Liver (tissue), 9 donors: ENCODE results near the gene NCBP2. TPM values are rescaled to one million over a fixed set of nuclear protein-coding genes. Genes with fewer than 3 reads are reported as not detected.

Experiments used
- DNase-seq: peaks from one replicate; pipeline ENCODE4 v3.0.0-alpha.2; 2017; ENCODE audit warnings: low spot score
- H3K27ac ChIP-seq, 2 donors: one replicate each; pipeline ENCODE4 v1.7.0; 2013; ENCODE audit warnings: inconsistent platforms in 2 of 2, low read length in 2 of 2, control low read depth in 1 of 2, low read depth in 1 of 2, mild to moderate bottlenecking in 1 of 2
- H3K27me3 ChIP-seq, 4 donors: one replicate each; pipeline versions ENCODE4 v1.6.1 to v1.7.0; 2013; ENCODE audit warnings: low read length in 3 of 4, inconsistent platforms in 1 of 4, mild to moderate bottlenecking in 1 of 4, moderate library complexity in 1 of 4; ENCODE audit not compliant: control insufficient read depth in 4 of 4, insufficient read depth in 4 of 4
- H3K36me3 ChIP-seq, 4 donors: one replicate each; pipeline versions ENCODE4 v1.6.1 to v1.7.0; 2013; ENCODE audit warnings: low read length in 3 of 4, mild to moderate bottlenecking in 3 of 4, low read depth in 1 of 4, moderate library complexity in 1 of 4; ENCODE audit not compliant: control insufficient read depth in 4 of 4, insufficient read depth in 3 of 4
- H3K4me1 ChIP-seq, 4 donors: one replicate each; pipeline versions ENCODE4 v1.6.1 to v1.7.0; 2013; ENCODE audit warnings: low read length in 3 of 4, mild to moderate bottlenecking in 3 of 4, moderate library complexity in 1 of 4; ENCODE audit not compliant: control insufficient read depth in 4 of 4, insufficient read depth in 4 of 4
- H3K4me3 ChIP-seq, 3 donors: one replicate each; pipeline versions ENCODE4 v1.6.1 to v1.7.0; 2013; ENCODE audit warnings: low read length in 3 of 3, control low read depth in 1 of 3, low read depth in 1 of 3, mild to moderate bottlenecking in 1 of 3
- H3K9ac ChIP-seq, 2 donors: one replicate each; pipeline ENCODE4 v1.7.0; 2013; ENCODE audit warnings: low read length in 2 of 2, mild to moderate bottlenecking in 2 of 2, moderate library complexity in 2 of 2, control low read depth in 1 of 2, low read depth in 1 of 2
- H3K9me3 ChIP-seq, 4 donors: one replicate each; pipeline versions ENCODE4 v1.6.1 to v1.7.0; 2013; ENCODE audit warnings: low read length in 3 of 4; ENCODE audit not compliant: control insufficient read depth in 4 of 4
- EGR1 ChIP-seq, 2 donors: IDR thresholded peaks; 2 replicates each; pipeline ENCODE4 v1.6.1; 2016 to 2018; ENCODE audit warnings: antibody characterized with exemption in 2 of 2, low read depth in 2 of 2
- FOXA1 ChIP-seq: IDR thresholded peaks from 2 replicates; pipeline ENCODE4 v1.6.1; 2016; ENCODE audit warnings: antibody characterized with exemption
- FOXA2 ChIP-seq: IDR thresholded peaks from 2 replicates; pipeline ENCODE4 v1.6.1; 2016; ENCODE audit warnings: antibody characterized with exemption
- GABPA ChIP-seq, 2 donors: IDR thresholded peaks in 1 of 2; conservative IDR thresholded peaks in 1 of 2; 2 replicates each; pipeline ENCODE4 v1.6.1; 2016; ENCODE audit warnings: antibody characterized with exemption in 2 of 2, mild to moderate bottlenecking in 1 of 2, moderate library complexity in 1 of 2
- HNF4A ChIP-seq, 2 donors: conservative IDR thresholded peaks; 2 replicates each; pipeline ENCODE4 v1.6.1; 2016; ENCODE audit warnings: antibody characterized with exemption in 2 of 2, mild to moderate bottlenecking in 2 of 2
- HNF4G ChIP-seq: IDR thresholded peaks from 2 replicates; pipeline ENCODE4 v1.6.1; 2016; ENCODE audit warnings: antibody characterized with exemption
- JUND ChIP-seq, 2 donors: IDR thresholded peaks; 2 replicates each; pipeline ENCODE4 v1.6.1; 2016; ENCODE audit warnings: antibody characterized with exemption in 2 of 2
- NR2F2 ChIP-seq: IDR thresholded peaks from 2 replicates; pipeline ENCODE4 v1.6.1; 2016; ENCODE audit warnings: antibody characterized with exemption
- RAD21 ChIP-seq, 2 donors: IDR thresholded peaks; 2 replicates each; pipeline ENCODE4 v1.6.1; 2016; ENCODE audit warnings: antibody characterized with exemption in 2 of 2, mild to moderate bottlenecking in 2 of 2
- RXRA ChIP-seq, 2 donors: IDR thresholded peaks; 2 replicates each; pipeline ENCODE4 v1.6.1; 2017 to 2018; ENCODE audit warnings: antibody characterized with exemption in 2 of 2, mild to moderate bottlenecking in 1 of 2
- SP1 ChIP-seq: IDR thresholded peaks from 2 replicates; pipeline ENCODE4 v1.6.1; 2018; ENCODE audit warnings: antibody characterized with exemption, mild to moderate bottlenecking
- TAF1 ChIP-seq: conservative IDR thresholded peaks from 2 replicates; pipeline ENCODE4 v1.6.1; 2016; ENCODE audit warnings: antibody characterized with exemption, mild to moderate bottlenecking
- YY1 ChIP-seq: IDR thresholded peaks from 2 replicates; pipeline ENCODE4 v1.6.1; 2016; ENCODE audit warnings: antibody characterized with exemption, mild to moderate bottlenecking
- WGBS: extraction: QIAGEN DNeasy Blood & Tissue Kit; methylation state at CpG from one replicate; pipeline ENCODE4 v1.1.7; 2013; 5-methylcytosine and 5-hydroxymethylcytosine counted together
- polyA plus RNA-seq, 2 donors: library from polyadenylated mRNA; stranded (reverse) in 1 of 2; unstranded in 1 of 2; fragments of 200-250 nt in 1 of 2; fragments of >200 nt in 1 of 2; fragmentation: Nextera tagmentation in 1 of 2; extraction: Ambion mirVana in 1 of 2; gene quantifications; one replicate each; pipeline versions ENCODE4 v1.2.1 to v1.2.3, GENCODE V29; 2013 to 2015
- total RNA-seq, 2 donors: library from RNA; depleted of rRNA; stranded (reverse); fragments of >200 nt; gene quantifications; one replicate each; pipeline ENCODE4 v1.2.3, GENCODE V29; 2014
- TF ChIP-seq, protein P1 (sequence below): IDR thresholded peaks from 2 replicates; pipeline ENCODE4 v1.6.1; 2016; ENCODE audit warnings: antibody characterized with exemption, mild to moderate bottlenecking
- TF ChIP-seq, protein P2 (sequence below): fragments of 150-350 bp; IDR thresholded peaks from 2 replicates; pipeline ENCODE4 v1.5.1; 2017; ENCODE audit warnings: improper control_type of control experiment, low read depth, low read length; ENCODE audit not compliant: missing input control
- TF ChIP-seq, protein P3 (sequence below): IDR thresholded peaks from 2 replicates; pipeline ENCODE4 v1.6.1; 2016; ENCODE audit warnings: antibody characterized with exemption
- TF ChIP-seq, protein P4 (sequence below): IDR thresholded peaks from 2 replicates; pipeline ENCODE4 v1.6.1; 2016; ENCODE audit warnings: antibody characterized with exemption
- TF ChIP-seq, protein P5 (sequence below): IDR thresholded peaks from 2 replicates; pipeline ENCODE4 v1.6.1; 2016; ENCODE audit warnings: antibody characterized with exemption
- donor health status: healthy.
- donor health status: healthy.
- donor health status: healthy.
- donor health status: healthy.
- donor health status: healthy.

The NCBP2 gene
- total RNA-seq (10 to 100 TPM; 18.9 to 19.2 TPM), polyA plus RNA-seq (10 to 100 TPM; 16.2 to 17.3 TPM)

DNA sequence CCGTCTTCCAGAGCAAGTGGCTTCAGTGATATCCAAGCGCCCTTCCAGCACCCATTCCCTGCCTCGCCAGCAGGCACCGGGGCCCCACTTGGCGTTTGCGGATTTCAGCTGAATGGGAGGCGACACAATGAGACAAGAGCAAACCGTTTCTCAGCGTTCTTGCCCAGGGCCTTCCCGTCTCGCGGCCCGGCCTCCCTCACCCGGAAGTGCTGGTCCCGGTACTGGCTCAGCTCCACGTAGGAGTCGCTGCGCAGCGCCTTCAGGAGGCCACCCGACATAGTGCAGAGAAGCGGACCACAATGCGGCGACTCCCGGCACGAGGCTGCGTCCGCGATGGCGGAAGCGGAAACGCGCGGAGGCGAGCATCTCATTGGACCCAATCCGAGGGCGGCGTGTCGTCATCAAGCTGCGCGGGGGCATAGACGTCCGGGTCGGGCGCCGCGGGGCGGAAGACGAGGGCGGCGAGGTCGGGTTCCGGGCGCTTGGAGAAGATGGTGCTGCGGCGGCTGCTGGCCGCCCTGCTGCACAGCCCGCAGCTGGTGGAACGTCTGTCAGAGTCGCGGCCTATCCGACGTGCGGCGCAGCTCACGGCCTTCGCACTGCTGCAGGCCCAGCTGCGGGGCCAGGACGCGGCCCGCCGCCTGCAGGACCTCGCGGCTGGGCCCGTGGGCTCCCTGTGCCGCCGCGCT is at the start of gene NCBP2:
Gene NCBP2 (minus strand): TSS at position 303 of the 689 bp plus-strand sequence. CDS start 25 bp downstream, at position 278.
- under 1% methylated on average over 77 of the region's 77 CpGs for WGBS
- Histone ChIP-seq H3K9me3 (no peaks in the 10 kb centered on the region), H3K36me3 (peaks cover 1 to 19% (median 14%) of the 10 kb centered on the region in 4 donors), H3K4me3 (peak within 1 kb of the TSS; percentile 89 to 98 (median 94)), H3K9ac (peak within 1 kb of the TSS; percentile 58 to 68), H3K4me1 (peaks cover 2 to 23% (median 22%) of the 10 kb centered on the region in 4 donors), H3K27me3 (no peaks in the 10 kb centered on the region), H3K27ac (peak within 1 kb of the TSS; percentile 88 to 94)
- DNase-seq: peak; percentile 99
- TF ChIP-seq JUND (IDR thresholded peaks at IDR 0.05): no peak
- TF ChIP-seq, protein P1, sequence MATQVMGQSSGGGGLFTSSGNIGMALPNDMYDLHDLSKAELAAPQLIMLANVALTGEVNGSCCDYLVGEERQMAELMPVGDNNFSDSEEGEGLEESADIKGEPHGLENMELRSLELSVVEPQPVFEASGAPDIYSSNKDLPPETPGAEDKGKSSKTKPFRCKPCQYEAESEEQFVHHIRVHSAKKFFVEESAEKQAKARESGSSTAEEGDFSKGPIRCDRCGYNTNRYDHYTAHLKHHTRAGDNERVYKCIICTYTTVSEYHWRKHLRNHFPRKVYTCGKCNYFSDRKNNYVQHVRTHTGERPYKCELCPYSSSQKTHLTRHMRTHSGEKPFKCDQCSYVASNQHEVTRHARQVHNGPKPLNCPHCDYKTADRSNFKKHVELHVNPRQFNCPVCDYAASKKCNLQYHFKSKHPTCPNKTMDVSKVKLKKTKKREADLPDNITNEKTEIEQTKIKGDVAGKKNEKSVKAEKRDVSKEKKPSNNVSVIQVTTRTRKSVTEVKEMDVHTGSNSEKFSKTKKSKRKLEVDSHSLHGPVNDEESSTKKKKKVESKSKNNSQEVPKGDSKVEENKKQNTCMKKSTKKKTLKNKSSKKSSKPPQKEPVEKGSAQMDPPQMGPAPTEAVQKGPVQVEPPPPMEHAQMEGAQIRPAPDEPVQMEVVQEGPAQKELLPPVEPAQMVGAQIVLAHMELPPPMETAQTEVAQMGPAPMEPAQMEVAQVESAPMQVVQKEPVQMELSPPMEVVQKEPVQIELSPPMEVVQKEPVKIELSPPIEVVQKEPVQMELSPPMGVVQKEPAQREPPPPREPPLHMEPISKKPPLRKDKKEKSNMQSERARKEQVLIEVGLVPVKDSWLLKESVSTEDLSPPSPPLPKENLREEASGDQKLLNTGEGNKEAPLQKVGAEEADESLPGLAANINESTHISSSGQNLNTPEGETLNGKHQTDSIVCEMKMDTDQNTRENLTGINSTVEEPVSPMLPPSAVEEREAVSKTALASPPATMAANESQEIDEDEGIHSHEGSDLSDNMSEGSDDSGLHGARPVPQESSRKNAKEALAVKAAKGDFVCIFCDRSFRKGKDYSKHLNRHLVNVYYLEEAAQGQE: peak; percentile 29
- TF ChIP-seq HNF4G: no peak
- TF ChIP-seq RXRA (IDR thresholded peaks at IDR 0.05): peak; percentile 37 to 67
- TF ChIP-seq NR2F2: peak; percentile 72
- no peak for TF ChIP-seq TAF1
- TF ChIP-seq, protein P2, sequence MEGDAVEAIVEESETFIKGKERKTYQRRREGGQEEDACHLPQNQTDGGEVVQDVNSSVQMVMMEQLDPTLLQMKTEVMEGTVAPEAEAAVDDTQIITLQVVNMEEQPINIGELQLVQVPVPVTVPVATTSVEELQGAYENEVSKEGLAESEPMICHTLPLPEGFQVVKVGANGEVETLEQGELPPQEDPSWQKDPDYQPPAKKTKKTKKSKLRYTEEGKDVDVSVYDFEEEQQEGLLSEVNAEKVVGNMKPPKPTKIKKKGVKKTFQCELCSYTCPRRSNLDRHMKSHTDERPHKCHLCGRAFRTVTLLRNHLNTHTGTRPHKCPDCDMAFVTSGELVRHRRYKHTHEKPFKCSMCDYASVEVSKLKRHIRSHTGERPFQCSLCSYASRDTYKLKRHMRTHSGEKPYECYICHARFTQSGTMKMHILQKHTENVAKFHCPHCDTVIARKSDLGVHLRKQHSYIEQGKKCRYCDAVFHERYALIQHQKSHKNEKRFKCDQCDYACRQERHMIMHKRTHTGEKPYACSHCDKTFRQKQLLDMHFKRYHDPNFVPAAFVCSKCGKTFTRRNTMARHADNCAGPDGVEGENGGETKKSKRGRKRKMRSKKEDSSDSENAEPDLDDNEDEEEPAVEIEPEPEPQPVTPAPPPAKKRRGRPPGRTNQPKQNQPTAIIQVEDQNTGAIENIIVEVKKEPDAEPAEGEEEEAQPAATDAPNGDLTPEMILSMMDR: peak; percentile 56
- peak; percentile 72 to 89 for TF ChIP-seq EGR1 (IDR thresholded peaks at IDR 0.05; ENCODE audit: low read depth in 2 of 2)
- no peak for TF ChIP-seq FOXA1
- TF ChIP-seq, protein P3, sequence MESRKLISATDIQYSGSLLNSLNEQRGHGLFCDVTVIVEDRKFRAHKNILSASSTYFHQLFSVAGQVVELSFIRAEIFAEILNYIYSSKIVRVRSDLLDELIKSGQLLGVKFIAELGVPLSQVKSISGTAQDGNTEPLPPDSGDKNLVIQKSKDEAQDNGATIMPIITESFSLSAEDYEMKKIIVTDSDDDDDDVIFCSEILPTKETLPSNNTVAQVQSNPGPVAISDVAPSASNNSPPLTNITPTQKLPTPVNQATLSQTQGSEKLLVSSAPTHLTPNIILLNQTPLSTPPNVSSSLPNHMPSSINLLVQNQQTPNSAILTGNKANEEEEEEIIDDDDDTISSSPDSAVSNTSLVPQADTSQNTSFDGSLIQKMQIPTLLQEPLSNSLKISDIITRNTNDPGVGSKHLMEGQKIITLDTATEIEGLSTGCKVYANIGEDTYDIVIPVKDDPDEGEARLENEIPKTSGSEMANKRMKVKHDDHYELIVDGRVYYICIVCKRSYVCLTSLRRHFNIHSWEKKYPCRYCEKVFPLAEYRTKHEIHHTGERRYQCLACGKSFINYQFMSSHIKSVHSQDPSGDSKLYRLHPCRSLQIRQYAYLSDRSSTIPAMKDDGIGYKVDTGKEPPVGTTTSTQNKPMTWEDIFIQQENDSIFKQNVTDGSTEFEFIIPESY: no peak
- TF ChIP-seq, protein P4, sequence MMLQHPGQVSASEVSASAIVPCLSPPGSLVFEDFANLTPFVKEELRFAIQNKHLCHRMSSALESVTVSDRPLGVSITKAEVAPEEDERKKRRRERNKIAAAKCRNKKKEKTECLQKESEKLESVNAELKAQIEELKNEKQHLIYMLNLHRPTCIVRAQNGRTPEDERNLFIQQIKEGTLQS: no peak
- TF ChIP-seq, protein P5, sequence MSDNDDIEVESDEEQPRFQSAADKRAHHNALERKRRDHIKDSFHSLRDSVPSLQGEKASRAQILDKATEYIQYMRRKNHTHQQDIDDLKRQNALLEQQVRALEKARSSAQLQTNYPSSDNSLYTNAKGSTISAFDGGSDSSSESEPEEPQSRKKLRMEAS: peak; percentile 99
- TF ChIP-seq SP1: peak; percentile 78
- peak; percentile 92 for TF ChIP-seq YY1
- peak; percentile 86 to 98 for TF ChIP-seq GABPA (IDR thresholded peaks at IDR 0.05 in 1 of 2, conservative IDR thresholded peaks at IDR 0.05 in 1 of 2)
- peak; percentile 9 to 38 for TF ChIP-seq HNF4A (conservative IDR thresholded peaks at IDR 0.05)
- TF ChIP-seq FOXA2: no peak
- TF ChIP-seq RAD21 (IDR thresholded peaks at IDR 0.05): peak; percentile 68 to 70
